Renal pelvis (tissue), 4 donors: ENCODE data around the gene CDK17. TPM values are rescaled to one million over a fixed set of nuclear protein-coding genes. Genes with fewer than 3 reads are reported as not detected.
"Not testable (repeated sequence)": the region's sequence is repeated elsewhere in the genome, so short reads cannot be mapped to it uniquely, and the experiment has no call there.

ENCODE experiments used
- DNase-seq: peaks from one replicate; pipeline ENCODE4 v3.0.0-alpha.2; 2013
- polyA plus RNA-seq, 3 donors: library from polyadenylated mRNA; unstranded; fragments of 120-200 nt; gene quantifications; one replicate each; pipeline ENCODE4 v1.2.1, GENCODE V29; 2013; ENCODE audit not compliant: insufficient read length in 3 of 3

CDK17 gene
- polyA plus RNA-seq, 3 donors, result 29.9 to 38.3 (median 36.9) TPM

DNA sequence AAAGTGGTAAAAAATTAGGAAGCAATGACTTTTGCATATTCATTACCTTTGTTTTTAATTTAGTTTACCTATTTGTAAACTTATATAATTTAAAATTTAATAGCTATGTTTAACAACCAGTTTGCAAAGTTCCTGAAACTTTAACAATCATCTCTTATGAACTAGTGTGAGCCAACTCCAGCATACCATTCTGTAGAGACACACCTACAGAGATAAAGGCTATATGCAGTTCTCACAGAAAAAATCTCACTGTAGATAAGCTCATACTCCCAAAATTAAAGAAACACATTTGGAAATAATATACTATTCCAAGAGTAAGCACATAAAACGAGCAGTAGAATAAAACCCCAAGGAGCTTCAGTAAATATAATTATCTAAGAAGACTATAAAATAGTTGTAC, 77.5 kb downstream of the CDK17 start:
- DNase-seq, result no peak

DNA sequence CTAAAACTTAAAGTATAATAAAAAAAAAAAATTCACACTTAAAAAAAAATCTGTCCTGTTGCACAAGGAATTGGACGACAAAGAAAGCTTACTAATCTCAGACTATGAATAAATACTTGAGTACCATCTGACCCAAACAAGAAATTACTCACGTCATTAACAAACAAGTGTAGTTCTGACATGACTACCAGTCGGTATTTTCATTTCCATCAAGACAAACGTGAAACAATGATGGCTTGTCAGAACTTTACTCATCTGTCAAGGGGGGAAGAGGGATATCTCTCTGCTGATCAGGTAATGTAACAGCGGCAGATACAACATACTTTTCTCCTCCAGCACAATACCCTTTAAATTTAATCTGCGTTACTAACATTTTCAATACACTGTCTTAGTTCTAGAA, 78.3 kb downstream of the CDK17 start:
- no peak for DNase-seq

DNA sequence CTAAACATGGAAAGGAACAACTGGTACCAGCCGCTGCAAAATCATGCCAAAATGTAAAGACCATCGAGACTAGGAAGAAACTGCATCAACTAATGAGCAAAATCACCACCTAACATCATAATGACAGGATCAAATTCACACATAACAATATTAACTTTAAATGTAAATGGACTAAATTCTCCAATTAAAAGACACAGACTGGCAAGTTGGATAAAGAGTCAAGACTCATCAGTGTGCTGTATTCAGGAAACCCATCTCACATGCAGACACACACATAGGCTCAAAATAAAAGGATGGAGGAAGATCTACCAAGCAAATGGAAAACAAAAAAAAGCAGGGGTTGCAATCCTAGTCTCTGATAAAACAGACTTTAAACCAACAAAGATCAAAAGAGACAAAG, 82.4 kb downstream of the CDK17 start:
- DNase-seq, result not testable (repeated sequence)

DNA sequence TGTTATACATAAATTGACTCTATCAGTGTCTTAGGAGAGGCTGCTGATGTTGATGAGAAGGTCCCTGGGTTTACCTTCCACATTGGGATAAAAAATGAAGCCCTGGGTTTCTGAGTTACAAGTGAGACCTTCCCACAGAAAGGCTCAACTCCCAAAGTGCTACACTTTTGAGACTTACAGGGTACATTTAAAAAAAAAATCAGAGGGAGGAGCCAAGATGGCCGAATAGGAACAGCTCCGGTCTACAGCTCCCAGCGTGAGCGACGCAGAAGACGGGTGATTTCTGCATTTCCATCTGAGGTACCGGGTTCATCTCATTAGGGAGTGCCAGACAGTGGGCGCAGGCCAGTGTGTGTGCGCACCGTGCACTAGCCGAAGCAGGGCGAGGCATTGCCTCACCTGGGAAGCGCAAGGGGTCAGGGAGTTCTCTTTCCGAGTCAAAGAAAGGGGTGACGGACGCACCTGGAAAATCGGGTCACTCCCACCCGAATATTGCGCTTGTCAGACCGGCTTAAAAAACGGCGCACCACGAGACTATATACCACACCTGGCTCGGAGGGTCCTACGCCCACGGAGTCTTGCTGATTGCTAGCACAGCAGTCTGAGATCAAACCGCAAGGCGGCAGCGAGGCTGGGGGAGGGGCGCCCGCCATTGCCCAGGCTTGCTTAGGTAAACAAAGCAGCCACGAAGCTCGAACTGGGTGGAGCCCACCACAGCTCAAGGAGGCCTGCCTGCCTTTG, 84.3 kb downstream of the CDK17 start:
- not testable (repeated sequence) for DNase-seq

- DNase-seq, result no peak
Measured at GRCh38 chr12:96314723-96315122, 85.5 kb downstream of the CDK17 start.

GRCh38 chr12:96313606-96314005, 86.6 kb downstream of the CDK17 start:
- no peak for DNase-seq

GRCh38 chr12:96311191-96311590, 89.0 kb downstream of the CDK17 start:
- DNase-seq, result no peak

GRCh38 chr12:96310067-96310466, 90.2 kb downstream of the CDK17 start:
- DNase-seq, result no peak

DNA sequence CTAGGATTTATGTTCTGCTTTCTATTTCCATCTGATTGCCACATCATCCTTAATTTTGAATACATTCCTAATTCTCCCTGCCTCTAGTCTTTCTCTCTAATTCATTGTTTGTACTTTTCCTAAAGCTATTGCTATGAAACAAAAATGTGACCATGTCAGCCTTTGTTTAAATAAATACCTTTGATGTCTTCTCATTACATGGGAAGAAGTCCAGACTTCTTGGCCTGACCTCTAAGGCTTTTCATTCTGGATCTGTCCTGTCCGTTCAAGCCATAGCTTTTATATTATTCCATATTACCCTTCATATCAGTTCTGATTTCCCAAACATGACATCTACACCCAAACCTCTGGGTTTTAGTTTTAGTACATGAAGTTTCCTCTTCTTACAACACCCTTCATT, 91.4 kb downstream of the CDK17 start:
- DNase-seq, result no peak

DNA sequence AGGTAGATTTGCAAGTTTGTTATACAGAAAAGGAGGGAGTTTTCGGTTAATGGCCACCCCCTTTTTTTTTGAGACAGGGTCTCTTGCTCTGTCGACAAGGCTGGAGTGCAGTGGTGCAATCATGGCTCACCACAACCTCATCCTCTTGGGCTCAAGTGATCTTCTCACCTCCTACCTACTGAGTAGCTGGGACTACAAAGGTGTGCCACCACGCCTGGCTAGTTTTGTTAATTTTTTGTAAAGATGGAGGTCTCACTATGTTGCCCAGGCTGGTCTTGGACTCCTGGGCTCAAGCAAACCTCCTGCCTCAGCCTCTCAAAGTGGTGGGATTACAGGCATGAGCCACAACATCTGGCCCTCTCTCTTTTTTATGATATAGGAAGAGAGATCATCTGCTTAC, 94.6 kb downstream of the CDK17 start:
- no peak for DNase-seq

GRCh38 chr12:96303653-96304052, 96.6 kb downstream of the CDK17 start:
- DNase-seq, result peak; percentile 15

DNA sequence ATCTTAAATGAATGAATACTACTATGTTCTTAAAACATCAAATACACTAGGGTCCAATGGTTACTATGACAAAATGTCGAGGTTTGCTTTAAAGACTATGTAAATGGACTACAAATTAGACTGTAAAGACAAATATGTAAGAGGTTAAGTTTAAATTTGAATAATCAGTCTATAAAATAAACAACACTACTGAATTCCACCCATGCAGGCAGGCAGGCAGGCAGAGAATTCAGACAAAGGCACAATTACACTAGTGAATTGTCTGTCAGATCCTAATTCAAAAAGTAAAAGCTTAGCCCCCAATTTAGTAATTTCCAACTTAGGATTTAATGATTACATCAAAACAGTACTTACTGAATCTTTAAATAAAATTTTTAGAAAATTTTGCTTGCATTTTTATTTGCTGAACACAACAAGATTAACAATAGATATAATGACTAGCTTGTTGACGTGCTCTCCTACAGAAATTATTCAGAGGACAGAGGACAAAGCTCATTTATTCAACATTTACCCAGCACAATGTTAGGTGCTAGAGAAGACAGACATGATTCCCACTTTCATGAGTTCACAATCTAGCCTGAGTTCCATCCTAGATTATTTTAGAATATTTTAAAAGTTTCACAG, 97.4 kb downstream of the CDK17 start:
- no peak for DNase-seq

DNA sequence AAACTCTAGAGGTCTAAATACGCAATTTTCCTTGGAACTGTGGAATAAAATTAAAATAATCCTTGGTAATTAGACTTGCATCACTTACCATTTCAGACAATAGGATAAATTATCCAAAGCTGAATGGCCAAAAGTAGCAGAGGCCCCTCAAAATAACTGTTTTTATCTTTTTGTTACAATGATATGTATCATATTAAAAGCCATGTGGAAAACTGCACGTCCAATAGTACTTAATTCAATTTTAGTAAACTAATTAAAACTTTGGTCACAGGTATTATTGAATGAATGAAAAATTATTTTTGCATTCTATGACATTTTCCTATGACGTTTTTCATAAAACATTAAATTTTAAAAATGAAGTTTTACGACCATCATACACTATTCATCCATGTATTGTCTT, 98.5 kb downstream of the CDK17 start:
- no peak for DNase-seq

DNA sequence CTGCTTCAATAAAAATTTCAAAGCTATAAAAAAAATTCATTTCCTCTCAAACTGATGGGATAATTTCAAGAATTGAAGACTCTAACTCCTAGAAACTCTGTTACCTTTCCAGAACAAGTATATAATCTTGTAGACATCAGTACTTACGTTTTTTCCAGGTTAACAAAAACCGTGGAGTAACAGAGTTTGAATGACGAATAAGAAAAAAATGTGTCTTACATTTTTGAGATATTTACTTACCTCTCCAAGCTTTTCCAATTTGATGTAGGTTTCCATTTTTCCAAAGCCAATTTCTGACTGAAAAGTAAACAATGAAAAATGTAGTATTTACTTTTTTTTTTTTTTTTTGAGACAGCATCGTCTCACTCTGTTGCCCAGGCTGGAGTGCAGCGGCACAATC, 100.2 kb downstream of the CDK17 start:
- no peak for DNase-seq

GRCh38 chr12:96297504-96297903, 102.7 kb downstream of the CDK17 start:
- no peak for DNase-seq

DNA sequence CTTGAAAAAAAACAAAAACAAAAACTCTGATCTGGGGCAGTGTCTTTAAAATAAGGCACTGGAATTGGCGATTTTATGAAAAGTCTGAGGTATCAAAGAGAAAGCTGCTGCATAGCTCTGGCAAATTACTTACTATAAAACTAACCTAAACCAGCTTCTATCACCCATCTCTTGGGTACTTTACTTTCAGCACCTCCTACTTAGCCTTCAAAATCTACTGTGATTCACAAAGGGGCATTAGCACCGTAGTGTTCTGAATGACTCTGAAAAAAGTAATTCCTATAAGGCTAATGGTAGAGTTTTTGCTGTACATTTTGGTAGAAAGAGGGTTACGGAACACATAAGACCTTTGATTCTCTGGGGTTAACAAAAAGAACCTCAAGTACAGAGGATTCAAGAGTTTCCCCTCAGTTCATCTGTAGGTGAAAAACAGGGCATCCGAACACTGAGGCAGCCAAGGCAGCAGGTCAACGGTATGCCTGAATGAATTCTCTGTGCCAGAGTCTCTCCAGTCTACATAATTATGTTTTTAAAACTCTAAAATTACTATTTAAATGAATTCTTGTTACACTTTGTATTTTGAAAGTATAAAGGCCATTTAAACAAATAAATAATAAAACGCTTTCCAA, 104.6 kb downstream of the CDK17 start:
- no peak for DNase-seq

DNA sequence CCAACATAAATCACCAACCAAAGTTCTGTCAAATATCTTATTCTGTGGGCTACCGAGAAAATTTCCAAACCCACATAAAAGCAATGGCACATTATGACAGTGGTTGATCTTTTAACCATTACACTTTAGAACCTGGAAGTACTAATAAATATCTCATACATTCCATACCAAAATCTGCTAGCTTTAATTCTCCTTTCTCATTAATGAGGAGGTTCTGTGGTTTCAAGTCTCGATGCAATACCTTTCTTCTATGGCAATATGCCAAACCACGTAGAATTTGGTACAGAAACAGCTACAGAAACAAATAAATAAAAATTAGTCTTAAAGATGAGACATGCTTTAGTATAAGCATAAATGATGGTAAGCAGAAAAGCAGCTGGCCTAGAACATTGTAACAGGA, 105.4 kb downstream of the CDK17 start:
- DNase-seq, result no peak

- DNase-seq, result no peak
Measured at GRCh38 chr12:96293093-96293492, 107.1 kb downstream of the CDK17 start.

DNA sequence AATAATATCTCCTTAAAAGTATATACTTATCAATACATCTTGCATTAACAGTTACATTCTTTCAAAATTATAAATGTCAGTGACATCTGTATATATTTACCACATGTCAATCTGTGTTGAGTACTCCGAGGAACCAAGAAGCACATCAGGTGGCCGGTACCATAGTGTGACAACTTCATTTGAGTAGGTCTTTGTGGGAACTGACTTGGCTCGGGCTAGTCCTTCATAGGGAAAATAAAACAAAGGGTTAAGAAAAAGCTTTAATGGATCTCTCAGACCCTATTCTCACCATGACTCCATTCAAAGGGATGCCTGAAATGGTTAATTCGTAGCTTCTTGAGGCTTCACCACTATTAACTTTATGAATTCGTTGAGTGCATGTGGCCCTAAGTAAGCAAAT, 111.2 kb downstream of the CDK17 start:
- DNase-seq, result no peak

DNA sequence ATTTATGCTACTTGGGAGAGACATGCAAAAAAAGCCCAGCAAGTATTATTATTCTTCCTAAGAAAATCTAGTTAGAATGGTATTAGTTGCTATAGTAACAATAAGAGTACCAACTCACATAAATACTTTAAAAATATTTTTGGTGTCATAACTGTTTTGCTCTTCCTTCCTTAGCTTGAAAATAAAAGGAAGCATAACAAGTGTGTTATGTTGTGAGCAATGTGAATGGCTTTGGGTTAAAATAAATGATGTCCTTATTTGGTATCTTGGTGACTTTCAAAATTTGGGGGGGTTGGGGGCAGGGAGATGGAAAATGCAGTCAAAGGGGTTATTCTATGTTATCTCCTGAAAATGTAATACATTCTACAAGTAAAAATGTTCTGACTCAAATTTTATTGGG, 115.1 kb downstream of the CDK17 start:
- DNase-seq, result no peak

- no peak for DNase-seq
Measured at GRCh38 chr12:96274331-96274730, 125.9 kb downstream of the CDK17 start.

DNA sequence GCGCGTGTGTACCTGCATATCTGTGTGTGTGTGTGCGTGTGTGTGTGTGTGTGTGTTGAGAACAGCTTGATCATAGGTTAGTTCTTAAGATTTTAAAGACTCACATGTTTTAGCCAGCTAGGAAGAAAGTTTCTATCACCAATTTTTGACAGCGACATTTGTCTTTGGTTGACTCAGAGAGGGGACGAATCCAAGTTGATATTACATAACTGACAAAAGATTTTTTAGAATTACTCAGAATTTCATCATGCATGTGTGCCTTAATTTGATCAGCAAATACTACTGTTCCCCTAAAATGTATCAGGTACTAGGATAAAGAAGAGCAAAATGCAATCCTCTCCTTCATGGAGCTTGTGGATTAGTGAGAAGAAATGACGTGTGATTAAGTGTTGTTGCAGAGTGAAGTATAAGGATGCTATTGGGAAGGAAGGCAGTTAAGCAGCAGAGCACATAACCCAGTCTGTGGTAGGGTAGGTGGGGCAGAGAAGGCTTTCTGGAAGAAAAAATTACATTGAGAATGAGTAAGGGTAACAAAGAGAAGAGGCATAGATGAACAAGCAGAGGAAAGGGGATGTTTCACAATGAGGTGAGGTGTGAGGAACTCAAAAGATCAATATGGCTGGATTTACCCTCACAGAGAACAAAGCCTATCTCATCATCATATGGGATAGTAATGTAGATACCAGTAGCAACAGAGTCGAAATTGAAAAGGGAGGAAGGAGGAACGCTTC, 128.6 kb downstream of the CDK17 start:
- no peak for DNase-seq

DNA sequence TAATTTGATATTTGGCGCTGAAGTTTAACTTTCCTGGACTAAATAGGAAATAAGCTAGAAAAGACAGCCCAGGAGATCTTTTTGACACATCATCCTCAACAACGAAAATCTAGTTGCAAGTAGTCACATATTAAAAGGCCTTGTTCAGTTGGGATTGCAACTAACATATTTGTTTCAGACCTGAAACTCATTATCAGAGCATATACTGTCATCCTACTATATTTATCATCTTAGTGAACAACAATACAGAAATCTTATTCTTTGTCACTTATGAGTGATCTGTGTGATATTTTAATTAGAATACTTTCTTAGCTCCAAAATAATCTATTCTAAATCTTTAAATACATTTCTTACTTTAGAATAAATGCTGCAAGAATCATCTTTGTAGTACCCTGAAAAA, 134.0 kb downstream of the CDK17 start:
- DNase-seq, result no peak
